ENCODE data around the gene TUBA3D.
A peak's percentile ranks its signal among the peaks of the same experiment; 100 is the strongest.
"Not testable (repeated sequence)": the region's sequence is repeated elsewhere in the genome, so short reads cannot be mapped to it uniquely, and the experiment has no call there.

The TUBA3D gene

DNA sequence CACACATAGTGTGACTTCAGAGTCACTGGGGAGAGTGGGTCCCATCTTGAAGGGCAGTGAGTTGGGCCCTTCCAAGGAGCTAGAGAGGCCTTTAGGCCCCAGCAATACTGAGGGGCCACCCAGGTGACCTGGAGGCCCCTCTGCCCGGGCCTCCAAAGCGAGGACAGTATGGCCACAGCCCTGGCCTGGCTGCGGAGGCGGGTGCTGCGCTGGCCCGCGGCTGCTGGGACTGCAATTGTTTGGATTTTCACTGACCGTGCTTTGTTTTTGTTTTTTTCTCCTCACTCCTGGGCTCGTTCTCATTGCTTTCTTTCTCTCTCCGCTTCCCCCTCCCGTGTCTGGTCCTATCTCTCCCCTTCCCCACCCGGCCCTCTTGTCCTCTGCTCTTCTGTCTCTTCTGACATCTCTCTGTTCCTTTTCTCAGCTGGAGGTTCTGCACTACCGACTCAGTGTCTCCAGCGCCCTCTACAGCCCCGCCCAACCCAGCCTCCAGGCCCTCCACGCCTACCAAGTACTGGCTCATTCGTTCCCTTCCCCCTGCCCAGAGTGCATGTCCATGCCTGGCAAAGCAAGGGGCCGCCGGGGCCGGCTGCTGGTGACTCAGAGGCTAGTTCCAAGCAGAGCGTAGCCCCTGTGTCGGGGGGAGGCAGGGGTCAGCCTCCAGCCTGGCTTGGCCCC, 35.5 kb downstream of the TUBA3D start:
- not testable (repeated sequence) for H3K4me3 ChIP-seq

DNA sequence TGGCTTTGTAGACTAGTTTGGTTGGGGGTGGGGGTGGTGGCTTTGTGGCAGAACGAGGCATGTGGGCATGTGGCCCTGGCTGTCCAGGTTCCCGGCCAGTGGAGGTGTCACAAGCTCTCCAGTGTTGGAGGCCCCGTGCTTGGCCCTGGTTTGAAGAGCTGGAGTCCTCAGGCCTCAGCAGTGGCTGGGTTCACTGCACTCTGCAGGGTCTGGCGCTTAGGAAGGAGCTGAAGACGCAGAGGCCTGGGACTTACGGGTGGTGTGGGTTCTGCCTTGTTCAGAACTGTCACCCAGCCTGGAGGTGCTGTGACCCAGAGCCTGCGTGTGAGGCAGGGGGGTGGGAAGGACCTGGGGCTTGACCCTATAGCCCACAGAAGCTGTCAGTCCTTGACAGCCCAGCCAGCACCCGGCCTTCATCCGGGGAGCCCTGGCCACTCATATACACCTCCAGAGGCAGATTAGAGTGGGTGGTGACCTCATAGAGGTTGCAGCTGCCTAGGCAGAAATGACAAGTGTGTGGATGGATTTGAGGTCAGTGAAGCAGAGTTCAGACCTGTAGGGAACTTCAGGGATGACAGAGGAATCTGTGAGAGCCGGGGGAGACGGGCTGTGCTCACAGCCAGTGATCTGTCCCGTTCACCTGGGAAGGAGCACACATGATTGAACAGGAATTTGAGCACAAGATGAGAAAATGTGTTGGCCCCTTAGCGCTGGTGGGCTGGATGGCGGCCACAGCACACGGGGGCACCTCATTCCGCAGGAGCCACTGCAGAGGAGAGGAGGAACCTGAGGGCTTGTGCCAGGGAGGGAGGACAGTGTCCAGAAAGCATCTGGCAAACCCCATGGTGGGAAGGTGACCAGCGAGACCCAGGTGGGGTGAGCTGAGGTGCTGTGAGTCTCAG, 36.3 kb downstream of the TUBA3D start:
- H3K27ac ChIP-seq, H3K4me3 ChIP-seq: not testable (repeated sequence)

More for the DNA sequence above, 35.5 kb downstream of the TUBA3D start:
- H3K27ac ChIP-seq, result not testable (repeated sequence)

DNA sequence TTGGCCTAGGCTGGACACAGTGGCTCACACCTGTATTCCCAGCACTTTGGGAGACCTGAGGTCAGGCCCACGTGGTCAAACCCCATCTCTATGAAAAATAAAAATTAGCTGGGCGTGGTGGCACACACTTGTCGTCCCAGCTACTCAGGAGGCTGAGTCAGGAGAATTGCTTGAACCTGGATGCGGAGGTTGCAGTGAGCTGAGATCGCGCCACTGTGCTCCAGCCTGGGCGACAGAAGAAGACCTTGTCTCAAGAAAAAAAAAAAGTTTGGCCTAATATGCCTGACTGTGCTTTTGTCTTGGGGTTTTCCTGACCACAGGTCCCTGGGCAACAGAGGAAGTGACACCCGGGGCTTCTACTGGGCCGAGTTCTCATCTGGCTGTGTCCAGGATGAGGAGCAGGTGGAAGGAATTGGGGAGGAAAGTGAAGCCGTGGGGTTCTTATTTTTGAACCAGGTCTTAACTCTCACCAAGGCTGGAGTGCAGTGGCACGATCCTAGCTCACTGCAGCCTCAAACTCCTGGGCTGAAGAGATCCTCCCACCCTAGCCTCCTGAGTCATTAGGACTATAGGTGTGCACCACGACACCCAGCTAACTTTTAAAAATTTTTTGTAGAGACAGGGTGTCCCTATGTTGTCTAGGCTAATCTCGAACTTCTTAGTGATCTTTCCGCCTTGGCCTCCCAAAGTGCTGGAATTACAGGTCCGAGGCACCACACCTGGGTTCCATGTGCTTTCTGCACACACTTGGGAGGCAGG, 38.7 kb downstream of the TUBA3D start:
- H3K4me3 ChIP-seq, H3K27ac ChIP-seq: not testable (repeated sequence)

DNA sequence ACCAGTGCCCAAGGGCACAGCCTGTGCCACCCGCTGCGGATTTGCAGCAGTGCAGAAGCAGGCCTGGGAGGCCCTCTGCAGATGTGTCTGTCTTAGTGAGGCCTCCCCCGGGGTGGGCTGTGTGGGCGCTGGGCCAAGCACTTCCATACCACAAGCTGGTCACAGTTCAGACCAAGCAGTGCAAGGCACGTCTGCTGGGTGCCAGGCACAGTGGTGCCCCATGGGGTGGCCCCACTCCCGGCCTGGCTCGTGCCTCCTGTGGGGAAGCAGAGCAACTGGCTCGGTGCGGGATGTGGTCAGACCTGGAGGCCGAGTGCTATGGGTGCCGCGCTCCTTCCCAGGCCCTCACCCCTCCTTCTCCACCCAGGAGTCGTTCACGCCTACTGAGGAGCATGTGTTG, 39.3 kb downstream of the TUBA3D start:
- H3K4me3 ChIP-seq, H3K27ac ChIP-seq: not testable (repeated sequence)

DNA sequence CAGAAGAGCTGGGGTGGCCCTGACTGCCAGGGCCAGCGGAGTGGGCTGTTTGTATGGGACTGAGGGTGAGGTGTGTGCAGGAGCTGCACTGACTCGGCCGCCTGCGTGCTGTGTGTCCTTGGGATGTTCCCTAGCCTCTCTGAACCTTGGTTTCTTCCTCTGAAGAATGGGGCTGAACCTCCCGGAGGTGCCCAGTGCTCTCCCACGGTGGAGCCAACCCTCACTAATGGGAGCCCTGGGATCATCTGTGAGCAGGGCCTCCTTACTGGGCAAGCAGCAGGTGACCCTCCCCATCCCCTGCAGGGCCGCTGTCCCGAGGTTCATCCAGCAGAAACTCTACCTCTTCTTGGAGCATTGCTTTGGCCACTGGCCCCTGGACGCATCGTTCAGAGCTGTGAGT, 40.1 kb downstream of the TUBA3D start:
- no peak overlapping the region for H3K4me3 ChIP-seq

DNA sequence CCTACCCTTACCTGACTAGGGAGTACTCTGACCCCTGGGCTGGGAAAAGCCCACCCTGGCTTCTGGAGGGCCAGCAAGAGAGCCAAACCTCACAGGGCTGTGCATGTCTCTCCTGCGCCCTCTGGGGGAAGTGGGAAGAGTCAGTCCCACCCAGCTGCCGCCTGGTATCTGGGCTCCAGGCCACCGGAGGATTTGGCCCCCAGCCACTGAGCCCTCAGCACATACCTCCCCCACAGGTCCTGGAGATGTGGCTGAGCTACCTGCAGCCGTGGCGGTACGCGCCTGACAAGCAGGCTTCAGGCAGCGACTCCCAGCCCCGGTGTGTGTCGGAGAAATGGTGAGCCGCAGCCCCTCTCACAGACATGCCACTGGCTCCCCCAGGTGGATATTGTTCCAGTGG, 40.7 kb downstream of the TUBA3D start:
- not testable (repeated sequence) for H3K27ac ChIP-seq, H3K4me3 ChIP-seq

More for the DNA sequence above, 40.1 kb downstream of the TUBA3D start:
- no peak overlapping the region for H3K27ac ChIP-seq

DNA sequence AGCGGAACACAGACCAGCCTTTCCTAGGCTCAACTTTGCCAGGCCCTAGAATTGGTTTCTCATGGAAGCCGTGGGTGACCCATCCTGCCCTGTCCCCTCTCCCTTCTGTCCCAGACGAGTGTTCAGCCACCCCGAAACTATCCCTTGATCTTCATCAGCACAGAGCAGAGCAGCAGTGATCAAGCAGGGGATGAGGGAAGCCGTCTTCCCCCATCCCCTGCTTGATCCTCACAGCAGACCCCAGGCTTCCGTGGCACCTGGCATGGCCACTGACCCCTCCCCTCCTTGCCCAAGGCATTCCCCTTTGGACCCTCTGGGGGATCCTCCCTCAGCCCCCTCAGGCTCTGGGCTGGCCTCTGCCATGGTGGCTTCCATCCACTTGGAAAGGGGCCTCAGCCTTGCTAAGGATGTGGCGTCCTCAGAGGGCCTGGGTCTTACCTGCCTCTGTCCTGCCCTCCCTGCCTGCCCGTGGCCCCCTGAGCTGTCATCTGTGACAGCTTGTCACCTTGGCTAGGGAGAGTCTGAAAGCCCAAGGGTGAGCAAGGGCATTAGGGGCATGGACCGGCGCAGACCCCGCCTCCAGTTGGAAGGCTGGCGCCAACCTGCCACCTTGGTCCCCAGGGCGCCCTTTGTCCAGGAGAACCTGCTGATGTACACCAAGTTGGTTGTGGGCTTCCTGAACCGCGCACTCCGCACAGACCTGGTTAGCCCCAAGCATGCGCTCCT, 41.4 kb downstream of the TUBA3D start:
- Histone ChIP-seq H3K4me3 (no peak overlapping the region), H3K27ac (no peak overlapping the region)

DNA sequence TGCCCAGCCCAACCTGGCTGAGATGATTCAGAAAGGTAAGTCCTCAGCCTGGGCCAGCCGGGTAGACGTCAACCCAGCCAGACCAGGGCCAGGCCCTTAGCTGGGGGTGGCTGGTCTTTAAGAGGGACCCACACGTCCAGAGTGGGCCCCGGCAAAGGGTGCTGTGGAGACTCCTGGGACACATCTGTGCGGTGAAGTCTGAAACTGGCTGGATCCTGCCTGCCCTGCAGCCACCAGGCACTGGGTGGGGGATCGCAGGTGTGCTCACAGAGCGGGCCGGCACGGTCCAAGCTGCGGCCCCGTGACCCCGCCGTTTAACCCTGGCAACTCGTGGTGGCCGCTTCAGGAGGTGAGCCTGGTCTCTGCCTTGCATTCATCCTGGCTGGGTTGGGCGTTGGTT, 41.9 kb downstream of the TUBA3D start:
- H3K4me3 ChIP-seq, H3K27ac ChIP-seq: not testable (repeated sequence)

DNA sequence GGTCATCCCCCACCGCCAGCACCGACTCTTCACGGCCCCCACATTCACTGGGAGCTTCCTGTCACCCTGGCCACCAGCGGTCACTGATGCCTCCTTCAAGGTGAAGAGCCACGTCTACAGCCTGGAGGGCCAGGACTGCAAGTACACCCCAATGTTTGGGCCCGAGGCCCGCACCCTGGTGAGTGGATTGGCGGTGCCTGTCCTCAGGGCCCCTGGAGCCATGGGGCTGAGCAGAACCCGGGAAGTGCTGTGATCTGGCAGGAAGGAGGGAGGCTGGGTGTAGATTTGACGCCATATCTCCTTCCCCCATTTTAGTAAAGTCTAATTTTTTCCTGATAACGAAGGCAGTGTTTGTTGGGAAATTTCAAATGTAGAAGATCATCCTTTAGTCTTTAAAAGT, 42.6 kb downstream of the TUBA3D start:
- H3K27ac ChIP-seq, H3K4me3 ChIP-seq: not testable (repeated sequence)

DNA sequence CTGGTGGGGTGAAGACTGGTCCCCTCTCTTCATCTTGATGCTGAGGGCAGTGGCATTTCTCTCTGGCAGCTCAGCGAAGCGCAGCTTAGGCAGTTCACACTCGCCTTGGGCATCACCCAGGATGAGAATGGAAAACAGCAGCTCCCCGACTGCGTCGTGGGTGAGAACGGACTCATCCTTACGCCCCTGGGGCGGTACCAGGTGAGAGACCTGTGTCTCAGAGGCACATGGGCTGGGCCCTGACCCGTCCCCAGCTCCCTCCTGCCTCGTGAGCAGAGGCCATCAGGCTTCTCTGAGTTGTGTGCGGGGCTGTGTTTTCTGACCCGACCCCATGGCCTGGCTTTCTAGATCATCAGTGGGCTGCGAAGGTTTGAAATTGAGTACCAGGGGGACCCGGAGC, 43.5 kb downstream of the TUBA3D start:
- H3K27ac ChIP-seq, result no peak overlapping the region
- H3K4me3 ChIP-seq, result no peak overlapping the region

DNA sequence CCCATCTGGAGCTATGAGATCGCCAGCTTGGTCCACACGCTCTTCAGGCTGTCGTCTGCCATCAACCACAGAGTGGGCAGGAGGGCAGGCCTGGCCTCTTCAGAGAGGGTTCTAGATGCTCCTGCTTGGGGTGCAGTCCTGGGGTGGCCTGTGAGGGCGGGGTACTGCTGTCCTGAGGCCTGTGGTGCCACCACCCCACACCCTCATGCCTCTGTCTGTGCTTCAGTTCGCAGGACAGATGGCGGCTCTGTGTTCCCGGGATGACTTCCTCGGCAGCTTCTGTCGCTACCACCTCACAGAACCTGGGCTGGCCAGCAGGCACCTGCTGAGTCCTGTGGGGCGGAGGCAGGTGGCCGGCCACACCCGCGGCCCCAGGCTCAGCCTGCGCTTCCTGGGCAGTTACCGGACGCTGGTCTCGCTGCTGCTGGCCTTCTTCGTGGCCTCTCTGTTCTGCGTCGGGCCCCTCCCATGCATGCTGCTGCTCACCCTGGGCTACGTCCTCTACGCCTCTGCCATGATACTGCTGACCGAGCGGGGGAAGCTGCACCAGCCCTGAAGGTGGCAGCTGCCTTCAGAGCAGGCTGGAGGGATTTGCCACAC, 44.1 kb downstream of the TUBA3D start:
- not testable (repeated sequence) for H3K27ac ChIP-seq, H3K4me3 ChIP-seq

DNA sequence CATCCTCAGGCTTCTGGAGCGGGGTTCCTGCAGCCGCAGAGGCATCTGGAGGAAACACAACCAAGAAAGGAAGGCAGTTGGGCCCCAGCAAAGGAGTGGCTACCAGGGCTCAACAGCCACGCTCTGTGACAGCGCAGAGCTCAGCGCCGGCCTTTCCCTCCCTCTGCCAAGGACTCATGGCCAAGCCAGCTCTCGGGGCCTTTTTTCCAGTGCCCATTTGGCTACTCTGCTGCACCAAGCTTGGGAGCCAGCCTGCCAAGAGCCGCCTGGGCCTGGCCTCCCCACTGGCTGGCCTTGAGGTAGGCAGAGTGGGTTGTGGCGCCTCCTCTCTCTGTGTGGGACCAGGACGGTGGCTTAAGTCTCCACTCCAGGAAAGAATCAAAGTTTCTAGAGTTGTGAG, 44.6 kb downstream of the TUBA3D start:
- H3K4me3 ChIP-seq, result no peak overlapping the region
- H3K27ac ChIP-seq, result no peak overlapping the region

DNA sequence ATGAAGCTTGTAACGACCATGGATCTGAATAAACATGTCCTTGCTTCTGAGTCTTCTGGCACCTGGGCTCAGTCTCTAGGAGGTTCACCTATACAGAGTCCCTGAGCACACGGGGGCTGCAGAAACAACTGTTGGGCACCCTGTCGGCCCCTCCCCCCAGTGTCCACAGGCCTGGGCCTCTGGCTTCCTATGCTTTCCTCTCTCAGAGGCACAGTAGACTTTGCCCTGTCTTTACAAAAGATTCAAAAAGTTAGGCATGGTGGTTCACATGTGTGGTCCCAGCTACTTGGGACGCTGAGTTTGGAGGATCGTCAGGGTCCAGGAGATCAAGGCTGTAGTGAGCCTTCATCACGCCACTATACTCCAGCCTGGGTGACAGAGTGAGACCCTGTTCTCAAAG, 45.6 kb downstream of the TUBA3D start:
- H3K4me3 ChIP-seq, H3K27ac ChIP-seq: not testable (repeated sequence)

DNA sequence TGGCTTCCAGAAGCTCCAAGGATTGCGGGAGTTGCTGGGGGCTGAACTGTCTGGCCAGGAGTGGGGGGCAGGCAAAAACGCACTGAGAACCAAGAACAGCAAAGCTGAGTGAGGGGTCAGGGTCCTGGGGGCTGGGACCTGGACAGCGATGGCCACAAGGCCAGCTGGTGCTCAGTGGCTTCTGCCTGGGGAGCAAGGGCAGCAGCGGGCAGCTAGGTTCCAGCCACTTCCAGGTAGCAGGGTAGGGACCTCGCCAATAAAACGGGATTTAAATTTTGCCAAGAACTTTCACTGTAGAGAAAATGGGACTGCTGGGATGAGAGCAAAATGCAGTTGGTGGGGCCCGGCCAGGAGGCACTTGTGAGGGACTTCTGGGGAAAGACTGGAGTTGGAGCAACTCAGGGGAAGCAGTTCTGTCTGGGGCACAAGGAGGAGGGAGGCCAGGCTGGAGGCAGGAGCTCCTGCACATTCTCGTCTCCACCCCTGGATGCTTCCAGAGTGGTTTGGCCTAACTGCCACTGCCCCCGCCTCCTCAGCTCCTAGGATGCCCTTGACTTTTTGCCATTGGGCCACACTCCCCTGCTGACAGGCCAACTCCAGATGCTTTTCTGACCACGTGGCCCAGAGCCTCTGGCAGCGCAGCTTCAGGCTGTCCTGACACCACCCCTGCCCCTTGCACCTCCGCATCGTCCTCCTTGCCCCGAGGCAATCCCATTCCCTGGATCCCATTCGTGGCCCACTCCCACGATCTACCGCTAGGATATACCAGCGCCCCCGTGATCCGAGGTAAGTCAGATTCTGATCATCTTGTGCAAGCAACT, 46.3 kb downstream of the TUBA3D start:
- no peak overlapping the region for H3K4me3 ChIP-seq
- H3K27ac ChIP-seq, result no peak overlapping the region

DNA sequence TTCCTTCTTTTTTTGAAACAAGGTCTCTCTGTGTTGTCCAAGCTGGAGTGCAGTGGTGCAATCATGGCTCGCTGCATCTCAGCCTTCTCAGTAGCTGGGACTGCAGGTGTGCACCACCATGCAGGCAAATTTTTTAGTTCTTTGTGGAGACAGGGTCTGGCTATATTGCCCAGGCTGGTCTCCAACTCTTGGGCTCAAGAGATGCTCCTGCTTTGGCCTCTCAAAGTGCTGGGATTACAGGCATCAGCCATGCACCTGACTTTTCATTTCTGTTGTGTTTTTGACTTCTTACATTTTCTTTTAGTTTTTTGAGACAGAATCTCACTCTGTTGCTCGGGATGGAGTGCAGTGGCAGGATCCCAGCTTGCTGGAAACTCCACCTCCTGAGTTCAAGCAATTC, 49.3 kb downstream of the TUBA3D start:
- not testable (repeated sequence) for H3K4me3 ChIP-seq, H3K27ac ChIP-seq

DNA sequence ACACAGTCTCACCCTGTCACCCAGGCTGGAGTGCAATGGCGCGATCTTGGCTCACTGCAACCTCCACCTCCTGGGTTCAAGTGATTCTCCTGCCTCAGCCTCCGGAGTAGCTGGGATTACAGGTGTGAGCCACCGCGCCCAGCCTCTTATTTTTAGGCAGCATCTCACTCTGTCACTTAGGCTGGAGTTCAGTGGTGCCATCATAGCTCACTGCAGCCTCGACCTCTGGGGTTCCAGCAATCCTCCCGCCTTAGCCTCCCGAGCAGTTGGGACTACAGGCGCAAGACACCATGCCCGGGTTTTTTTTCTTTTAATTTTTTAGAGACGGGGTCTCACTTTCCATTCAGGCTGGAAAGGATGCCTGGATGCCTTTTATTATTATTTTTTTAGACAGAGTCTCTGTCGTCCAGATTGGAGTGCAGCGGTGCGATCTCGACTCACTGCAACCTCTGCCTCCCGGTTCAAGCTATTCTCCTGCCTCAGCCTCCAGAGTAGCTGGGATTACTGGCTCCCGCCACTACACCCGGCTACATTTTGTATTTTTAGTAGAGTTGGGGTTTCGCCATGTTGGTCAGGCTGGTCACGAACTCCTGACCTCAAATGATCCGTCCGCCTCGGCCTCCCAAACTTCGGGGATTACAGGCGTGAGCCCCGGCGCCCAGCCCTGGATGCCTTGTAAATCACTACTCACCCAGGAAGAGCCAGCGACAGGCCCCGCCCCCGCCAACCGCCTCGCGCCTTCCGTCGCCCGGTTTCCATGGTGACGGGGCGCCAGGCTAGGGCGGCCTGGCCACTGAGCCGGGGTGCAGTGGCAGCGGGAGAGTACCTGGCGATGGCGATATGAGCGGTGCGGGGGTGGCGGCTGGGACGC, 51.4 kb downstream of the TUBA3D start, which contains the start of gene CCDC74A:
CCDC74A (plus strand) TSS at position 758 of the 871 bp plus-strand sequence; CDS start at position 841, 83 bp downstream.
- Histone ChIP-seq H3K27ac (peak within 1 kb of the TSS in 1 of 21 experiments; percentile 58), H3K4me3 (peak within 1 kb of the TSS; percentile 25 to 39 (median 31))
